Activated CD4-positive, CD25-positive, alpha-beta regulatory T cell treated with anti-CD3 and anti-CD28 coated beads, Interleukin-2, amount 50 U/mL, for 16 hours (primary cell): Measurements from ENCODE around the gene GZMH.
"Not testable (repeated sequence)": the region's sequence is repeated elsewhere in the genome, so short reads cannot be mapped to it uniquely, and the experiment has no call there.

Experiments used
- DNase-seq: peaks from one replicate; pipeline ENCODE4 v3.0.0-alpha.2; 2020; ENCODE audit warnings: low read depth, low spot score

Gene GZMH

GRCh38 chr14:24595073-24595808 lies 14.2 kb downstream of the GZMH start:
- no peak for DNase-seq

GRCh38 chr14:24591004-24591403 lies 18.5 kb downstream of the GZMH start:
- not testable (repeated sequence) for DNase-seq

GRCh38 chr14:24584402-24584801 lies 25.1 kb downstream of the GZMH start:
- DNase-seq: not testable (repeated sequence)

DNA sequence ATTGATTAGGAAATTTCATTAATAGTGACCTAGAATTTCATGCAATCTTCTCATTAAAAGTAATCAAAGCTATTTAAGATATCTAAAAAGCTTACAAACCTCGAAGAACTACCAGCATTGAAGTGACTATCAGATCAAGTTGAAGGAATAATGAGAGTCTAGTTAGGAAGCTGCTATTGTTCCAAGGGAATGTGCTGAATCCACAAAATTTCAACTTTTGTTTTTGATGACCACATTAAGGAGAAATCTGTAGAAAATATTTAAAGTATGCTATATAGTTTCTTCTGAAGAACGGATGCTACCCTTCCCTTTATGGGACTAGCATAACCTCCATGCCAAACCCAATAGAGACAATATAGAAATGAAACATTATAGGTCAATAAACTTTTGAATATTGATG lies 30.9 kb downstream of the GZMH start:
- no peak for DNase-seq

DNA sequence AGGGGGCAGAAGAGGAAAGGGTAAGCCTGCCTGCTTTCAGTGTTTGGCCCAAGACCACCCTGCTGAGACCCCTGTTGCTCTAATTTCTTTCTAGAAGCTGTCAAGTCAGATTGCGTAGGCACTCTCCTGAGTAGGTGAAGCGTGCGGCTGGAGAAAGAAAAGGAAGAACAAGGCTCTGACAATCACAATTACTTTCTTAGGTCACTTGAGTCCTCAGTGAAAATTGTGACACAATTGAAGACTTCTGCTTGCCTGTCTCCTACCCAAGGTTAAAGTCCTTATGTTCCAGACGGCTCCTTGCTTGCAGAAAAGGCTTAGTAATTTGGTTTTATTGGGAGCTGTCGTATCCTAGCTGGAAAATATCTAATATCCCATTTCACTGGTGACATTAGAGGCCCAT lies 32.7 kb downstream of the GZMH start:
- DNase-seq: no peak

DNA sequence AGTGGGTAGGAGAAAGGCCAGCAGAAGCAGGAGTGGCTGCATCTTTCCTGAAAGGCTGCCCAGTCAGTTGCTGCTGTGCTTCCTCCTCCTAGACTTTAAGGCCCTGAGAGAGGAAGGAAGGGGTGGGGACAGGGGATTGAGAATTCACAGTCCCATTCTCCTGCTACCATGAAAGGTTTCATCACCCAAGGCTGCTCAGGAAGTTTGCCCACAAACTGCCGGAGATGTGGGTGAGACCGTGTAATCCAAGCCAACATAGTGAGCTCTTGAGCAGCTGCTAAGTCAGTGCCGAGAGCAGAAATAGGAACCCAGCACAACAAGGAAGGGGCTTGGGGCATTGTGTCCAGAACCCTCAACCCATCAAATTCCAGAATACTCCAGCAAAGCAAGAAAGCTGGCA lies 33.3 kb downstream of the GZMH start, which contains the start of gene CTSG:
CTSG (minus strand) TSS at position 69 of the 400 bp plus-strand sequence; CDS start at position 42, 27 bp downstream.
- no peak for DNase-seq

DNA sequence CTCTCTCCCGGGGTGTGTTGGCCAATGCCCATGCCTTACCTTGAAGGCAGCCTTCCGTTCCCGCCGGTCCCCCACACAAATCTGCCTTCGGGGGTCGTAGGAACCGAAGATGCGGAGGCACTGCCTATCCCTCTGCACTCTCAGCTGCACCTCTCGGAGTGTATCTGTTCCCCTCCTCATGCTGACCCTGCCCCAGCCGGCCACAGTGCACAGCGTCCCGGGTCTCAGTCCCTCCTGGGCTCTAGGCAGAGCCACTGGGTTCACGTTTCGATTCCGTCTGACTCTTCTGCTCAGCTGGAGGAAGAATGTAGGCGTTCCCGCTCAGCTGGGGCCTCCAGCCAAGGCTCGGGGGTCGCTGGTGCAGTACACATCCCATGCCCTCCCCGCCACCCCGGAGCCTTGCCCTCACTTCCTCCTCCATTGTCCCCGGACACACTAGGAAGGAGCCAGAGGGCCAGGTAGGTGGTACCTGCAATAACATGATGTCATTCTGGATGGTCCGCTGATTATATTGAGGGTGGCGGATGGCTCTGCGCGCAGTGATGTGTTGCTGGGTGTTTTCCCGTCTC lies 35.2 kb downstream of the GZMH start:
- DNase-seq: no peak

GRCh38 chr14:24566318-24566717 lies 43.2 kb downstream of the GZMH start:
- no peak for DNase-seq

- no peak for DNase-seq
Observed at GRCh38 chr14:24565766-24566165, 43.7 kb downstream of the GZMH start.

DNA sequence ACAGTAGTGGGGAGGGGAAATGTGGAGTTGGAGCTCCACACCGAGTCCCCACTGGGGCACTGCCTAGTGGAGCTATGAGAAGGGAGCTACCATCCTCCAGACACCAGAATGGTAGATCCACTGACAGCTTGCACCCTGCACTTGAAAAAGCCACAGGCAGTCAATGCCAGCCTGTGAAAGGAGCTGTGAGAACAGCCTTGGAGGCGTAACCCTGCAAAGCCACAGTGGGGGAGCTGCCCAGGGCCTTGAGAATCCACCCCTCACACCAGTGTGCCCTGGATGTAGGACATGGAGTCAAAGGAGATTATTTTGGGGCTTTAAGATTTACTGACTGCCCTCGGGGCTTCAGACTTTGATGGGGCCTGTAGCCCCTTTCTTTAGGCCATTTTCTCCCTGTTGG lies 46.0 kb downstream of the GZMH start:
- no peak for DNase-seq

DNA sequence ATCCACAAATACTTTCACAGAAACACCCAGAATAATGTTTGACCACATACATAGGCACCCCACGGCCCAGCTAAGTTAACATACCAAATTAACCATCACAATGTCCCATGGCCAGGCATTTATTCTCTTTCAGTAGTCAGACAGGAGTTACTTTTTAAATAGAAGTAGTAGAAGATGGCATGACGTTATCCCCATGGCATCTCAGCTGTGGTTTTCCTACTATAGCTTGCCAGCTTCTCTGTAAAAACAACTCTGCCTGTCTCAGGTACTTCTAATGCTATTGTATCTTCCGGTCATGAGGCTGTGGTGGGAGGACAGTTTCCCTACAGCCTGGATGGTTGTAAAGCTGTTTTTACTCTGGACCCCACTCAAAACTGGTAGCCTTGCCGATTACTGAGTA lies 52.7 kb downstream of the GZMH start:
- DNase-seq: no peak
